Subcutaneous adipose tissue (tissue), 4 donors: ENCODE data around the gene PLD1. TPM values are rescaled to one million over a fixed set of nuclear protein-coding genes. Genes with fewer than 3 reads are reported as not detected.

Experiments
- CTCF ChIP-seq: fragments of 450-650 bp; IDR thresholded peaks from one replicate; pipeline ENCODE4 v1.5.1; 2016; ENCODE audit warnings: low read depth, mild to moderate bottlenecking, control low read depth, antibody characterized with exemption, moderate library complexity
- total RNA-seq, 4 donors: library from RNA; depleted of rRNA; stranded (reverse); fragments of >200 nt; gene quantifications; one replicate each; pipeline ENCODE4 v1.1.0, GENCODE V29; 2016

PLD1 gene
- total RNA-seq, 4 donors from 2014 or later: 20.5 to 48.2 (median 26.9) TPM

DNA sequence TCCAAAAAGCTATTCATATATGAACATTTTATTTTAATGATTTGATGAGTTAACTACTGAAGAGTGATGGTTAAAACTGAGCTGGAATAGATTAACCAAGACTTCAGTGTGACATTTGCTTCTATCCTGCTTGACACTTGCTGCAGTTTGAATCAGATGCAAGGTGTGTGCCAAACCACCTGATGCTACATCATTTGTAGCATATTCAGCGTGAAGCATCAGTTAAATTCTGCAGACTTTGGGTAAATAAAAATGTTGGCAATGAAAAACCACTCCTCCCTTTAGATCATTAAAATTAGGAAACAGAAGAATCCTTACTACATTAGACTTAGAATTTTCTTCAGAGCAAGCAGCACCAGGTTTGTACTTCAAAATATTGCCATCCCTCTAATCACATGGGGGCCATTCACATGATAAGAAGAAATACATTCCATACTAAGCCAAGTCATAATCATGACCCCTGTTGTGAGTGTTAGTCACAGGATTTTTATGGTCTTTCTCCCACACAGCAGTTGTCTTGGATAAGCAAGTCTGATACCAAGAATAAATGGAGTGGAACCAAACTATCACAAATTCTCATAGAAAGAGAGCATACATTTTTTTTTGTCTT lies 189.4 kb downstream of the PLD1 start:
- TF ChIP-seq CTCF: no peak

DNA sequence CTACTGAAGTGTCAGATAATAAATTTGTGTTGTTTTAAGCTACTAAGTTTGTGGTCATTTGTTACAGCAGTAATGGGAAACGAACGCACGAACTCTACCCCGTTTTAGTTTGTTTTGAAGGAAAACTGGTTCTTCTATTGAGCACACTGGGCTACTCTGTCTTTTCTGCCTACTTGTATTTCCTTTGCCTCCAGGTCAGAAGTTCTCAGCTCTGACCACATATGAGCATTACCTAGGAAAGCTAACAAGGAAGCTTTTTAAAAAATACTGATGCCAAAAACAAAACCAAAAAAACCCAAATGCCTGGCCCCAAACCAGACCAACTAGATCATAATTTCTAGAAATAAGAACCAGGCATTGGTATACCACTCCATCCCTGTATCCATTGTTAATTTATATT lies 193.5 kb downstream of the PLD1 start:
- TF ChIP-seq CTCF: no peak

- no peak for TF ChIP-seq CTCF
Observed at GRCh38 chr3:171615686-171616085, 194.6 kb downstream of the PLD1 start.

DNA sequence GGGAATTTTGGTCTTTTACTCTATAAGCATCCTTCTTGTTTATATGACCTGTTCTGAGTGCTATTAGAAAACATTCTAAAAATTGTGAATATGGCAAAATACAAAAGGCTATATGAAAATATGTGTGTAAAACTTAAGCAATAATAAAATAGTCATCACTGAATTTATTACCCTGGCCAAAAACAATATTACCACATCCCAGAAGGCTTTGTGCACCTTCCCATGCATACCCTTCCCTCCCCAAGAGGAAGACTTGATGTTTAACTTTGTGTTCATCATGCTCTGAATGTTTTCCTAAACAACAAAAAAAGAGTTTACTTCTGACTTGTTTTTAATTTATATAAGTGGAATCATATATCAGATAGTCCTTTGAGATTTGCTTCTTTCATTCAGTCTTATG lies 195.0 kb downstream of the PLD1 start:
- no peak for TF ChIP-seq CTCF

DNA sequence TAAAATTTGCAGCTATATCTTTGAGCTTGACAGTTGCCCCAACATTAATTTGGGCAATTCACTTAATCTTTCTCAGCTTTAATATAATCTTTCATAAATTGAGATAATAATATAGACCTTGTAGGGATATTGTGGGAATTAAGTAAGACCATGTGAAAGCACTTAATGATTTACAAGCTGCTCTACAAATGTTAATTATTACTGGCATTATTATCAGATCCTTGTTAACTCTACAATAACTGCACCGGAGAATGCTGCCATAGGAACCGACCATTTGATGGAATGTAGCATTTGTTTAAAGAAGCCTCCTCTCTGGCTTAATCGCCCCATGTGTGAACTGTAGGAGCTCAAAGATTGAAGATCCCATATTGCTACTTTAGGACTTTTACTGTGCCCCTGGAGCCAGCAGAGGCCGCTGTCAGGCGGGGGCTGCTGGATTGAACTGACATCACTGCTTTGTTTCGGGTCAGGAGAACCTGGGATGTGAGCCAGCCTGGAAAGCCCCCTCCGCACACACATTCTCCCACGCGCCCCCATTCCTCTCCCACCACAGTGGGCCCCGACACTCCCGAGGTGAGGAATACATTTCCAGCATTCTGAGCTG lies 195.9 kb downstream of the PLD1 start:
- no peak for TF ChIP-seq CTCF

DNA sequence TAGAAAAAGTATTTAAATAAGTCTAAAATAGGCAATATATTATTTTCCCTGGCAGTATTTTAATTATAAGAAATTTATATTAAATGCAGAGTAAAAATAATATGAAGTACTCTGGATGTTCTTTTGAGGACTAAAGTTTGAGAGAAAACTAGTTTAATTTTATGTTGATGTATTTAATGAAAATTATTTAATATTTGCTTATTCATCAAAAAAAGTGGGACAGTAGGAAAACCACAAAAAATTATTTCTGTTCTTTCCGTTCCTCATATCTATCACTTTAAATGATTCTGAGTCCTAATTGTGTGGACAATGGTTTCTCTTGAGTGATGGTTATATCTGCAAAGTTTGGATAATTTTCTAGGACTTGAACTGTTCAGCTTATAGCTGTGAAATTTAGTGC lies 202.8 kb downstream of the PLD1 start:
- TF ChIP-seq CTCF: no peak

DNA sequence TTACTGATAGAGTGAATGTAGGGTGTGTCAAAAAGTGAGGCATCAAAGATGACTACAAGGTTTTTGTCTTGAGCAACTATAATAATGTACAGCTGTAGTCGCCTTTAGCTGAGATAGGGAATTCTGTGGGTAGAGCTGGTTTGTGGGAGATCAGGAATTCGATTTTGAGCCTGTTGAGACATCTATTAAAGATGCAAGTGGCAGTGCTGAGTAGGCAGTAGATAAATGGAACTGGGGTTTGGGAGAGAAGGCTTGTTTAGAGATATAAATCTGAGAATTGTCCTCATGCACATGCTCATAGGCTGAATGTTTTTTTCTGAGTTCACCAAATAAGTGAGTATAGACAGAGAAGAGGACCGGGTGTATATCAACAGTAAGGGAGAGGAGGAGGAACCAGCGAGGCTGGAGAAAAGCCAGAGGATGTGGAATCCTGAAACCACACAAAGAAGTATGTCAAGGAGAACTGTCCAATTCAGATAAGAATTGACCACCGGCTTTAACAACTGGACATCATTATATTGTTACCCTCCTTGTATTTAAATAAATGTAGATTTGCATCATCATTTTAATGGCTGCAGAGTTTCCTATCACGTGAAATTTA lies 204.0 kb downstream of the PLD1 start:
- TF ChIP-seq CTCF: no peak
